ENCODE measurements around the gene MTCH2.

Gene MTCH2

GRCh38 chr11:47586098-47586855 lies 56.1 kb downstream of the MTCH2 start, which contains the start of gene FAM180B:
Gene FAM180B (plus strand): TSS chr11:47586678. CDS start chr11:47586769, 91 bp downstream.
- H3K4me1 ChIP-seq, result peaks cover 27% of the 10 kb centered on the region
- no peak for TF ChIP-seq Cebpa-rat (IDR thresholded peaks at IDR 0.05)
- peak within 1 kb of the TSS; percentile 25; the same call in 1 of the 2 replicates for H3K4me2 ChIP-seq
- no peak within 1 kb of the TSS for H3K9ac ChIP-seq
- no peaks in the 10 kb centered on the region for H4K20me1 ChIP-seq
- H3K27ac ChIP-seq, result peak within 1 kb of the TSS; percentile 44
- H3K9me3 ChIP-seq, result no peaks in the 10 kb centered on the region
- H3K27me3 ChIP-seq, result no peaks in the 10 kb centered on the region
- peaks cover 70% of the 10 kb centered on the region for H3K36me3 ChIP-seq
- H3K4me3 ChIP-seq, result no peak within 1 kb of the TSS

- H4K20me1 ChIP-seq, result no peaks in the 10 kb centered on the region
- H3K9ac ChIP-seq, result no peak overlapping the region
- H3K27ac ChIP-seq, result no peak overlapping the region
- no peak overlapping the region for H3K4me3 ChIP-seq
- no peak for TF ChIP-seq Cebpa-rat (IDR thresholded peaks at IDR 0.05)
- H3K27me3 ChIP-seq, result no peaks in the 10 kb centered on the region
- no peaks in the 10 kb centered on the region for H3K9me3 ChIP-seq
- H3K36me3 ChIP-seq, result peaks cover 67% of the 10 kb centered on the region
- H3K4me2 ChIP-seq, result no peak overlapping the region
- H3K4me1 ChIP-seq, result peaks cover 29% of the 10 kb centered on the region
These were observed 58.5 kb downstream of the MTCH2 start for GRCh38 chr11:47583844-47584243.

GRCh38 chr11:47578524-47579494 lies 63.5 kb downstream of the MTCH2 start, which contains the start of the genes KBTBD4 and NDUFS3:
Gene KBTBD4 (minus strand): TSS chr11:47578970. CDS start chr11:47578951, 19 bp downstream.
Gene NDUFS3 (plus strand): TSS chr11:47579074. CDS start chr11:47579092, 18 bp downstream.
- Histone ChIP-seq H3K4me1 (peaks cover 35% of the 10 kb centered on the region), H3K36me3 (peaks cover 78% of the 10 kb centered on the region), H3K4me2 (peak within 1 kb of the TSS; percentile 94), H3K9ac (peak within 1 kb of the TSS; percentile 88), H4K20me1 (peaks cover 21% of the 10 kb centered on the region), H3K9me3 (no peaks in the 10 kb centered on the region), H3K4me3 (peak within 1 kb of the TSS; percentile 81), H3K27me3 (no peaks in the 10 kb centered on the region), H3K27ac (peak within 1 kb of the TSS; percentile 86)
- TF ChIP-seq Cebpa-rat (IDR thresholded peaks at IDR 0.05), result no peak

GRCh38 chr11:47577460-47578041 lies 64.8 kb downstream of the MTCH2 start:
- Histone ChIP-seq H3K9ac (peak overlapping the region; percentile 88), H3K9me3 (no peaks in the 10 kb centered on the region), H3K27me3 (no peaks in the 10 kb centered on the region), H3K4me1 (peaks cover 35% of the 10 kb centered on the region), H3K36me3 (peaks cover 78% of the 10 kb centered on the region), H3K4me2 (peak overlapping the region; percentile 94), H4K20me1 (peaks cover 33% of the 10 kb centered on the region), H3K27ac (0 out of 2 replicates have a peak overlapping the region, but pooled peaks have one; percentile 86), H3K4me3 (peak overlapping the region; percentile 81)
- no peak for TF ChIP-seq Cebpa-rat (IDR thresholded peaks at IDR 0.05)

GRCh38 chr11:47573321-47573720 lies 69.0 kb downstream of the MTCH2 start:
- no peak for TF ChIP-seq Cebpa-rat (IDR thresholded peaks at IDR 0.05)
- Histone ChIP-seq H3K4me2 (no peak overlapping the region), H4K20me1 (peaks cover 65% of the 10 kb centered on the region), H3K9ac (no peak overlapping the region), H3K4me1 (peaks cover 21% of the 10 kb centered on the region), H3K4me3 (no peak overlapping the region), H3K9me3 (no peaks in the 10 kb centered on the region), H3K27me3 (no peaks in the 10 kb centered on the region), H3K27ac (no peak overlapping the region), H3K36me3 (peaks cover 96% of the 10 kb centered on the region)

- H4K20me1 ChIP-seq, result peaks cover 61% of the 10 kb centered on the region
- no peaks in the 10 kb centered on the region for H3K27me3 ChIP-seq
- no peak for TF ChIP-seq Cebpa-rat (IDR thresholded peaks at IDR 0.05)
- peaks cover 98% of the 10 kb centered on the region for H3K36me3 ChIP-seq
- peaks cover 16% of the 10 kb centered on the region for H3K4me1 ChIP-seq
- H3K9me3 ChIP-seq, result no peaks in the 10 kb centered on the region
- H3K9ac ChIP-seq, result no peak overlapping the region
- H3K4me2 ChIP-seq, result no peak overlapping the region
- no peak overlapping the region for H3K4me3 ChIP-seq
- no peak overlapping the region for H3K27ac ChIP-seq
These were observed 69.6 kb downstream of the MTCH2 start for GRCh38 chr11:47572715-47573255.

- H3K36me3 ChIP-seq, result peaks cover 92% of the 10 kb centered on the region
- no peaks in the 10 kb centered on the region for H3K9me3 ChIP-seq
- H3K4me3 ChIP-seq, result no peak overlapping the region
- no peak for TF ChIP-seq Cebpa-rat (IDR thresholded peaks at IDR 0.05)
- peaks cover 55% of the 10 kb centered on the region for H4K20me1 ChIP-seq
- H3K4me2 ChIP-seq, result no peak overlapping the region
- peaks cover 12% of the 10 kb centered on the region for H3K4me1 ChIP-seq
- no peak overlapping the region for H3K27ac ChIP-seq
- H3K9ac ChIP-seq, result no peak overlapping the region; the same call in 1 of the 2 replicates
- no peaks in the 10 kb centered on the region for H3K27me3 ChIP-seq
These were observed 70.5 kb downstream of the MTCH2 start for GRCh38 chr11:47571895-47572294.

GRCh38 chr11:47571357-47571729 lies 71.0 kb downstream of the MTCH2 start:
- H3K4me3 ChIP-seq, result no peak overlapping the region
- H3K27me3 ChIP-seq, result no peaks in the 10 kb centered on the region
- H4K20me1 ChIP-seq, result peaks cover 55% of the 10 kb centered on the region
- no peaks in the 10 kb centered on the region for H3K9me3 ChIP-seq
- H3K36me3 ChIP-seq, result peaks cover 86% of the 10 kb centered on the region
- no peak overlapping the region for H3K27ac ChIP-seq
- no peak overlapping the region for H3K4me2 ChIP-seq
- H3K9ac ChIP-seq, result no peak overlapping the region
- peaks cover 12% of the 10 kb centered on the region for H3K4me1 ChIP-seq
- TF ChIP-seq Cebpa-rat (IDR thresholded peaks at IDR 0.05), result no peak

Data from BLaER1 (cell line).